Tibial nerve (tissue), 3 donors: ENCODE data around the gene SH2D6.

Experiments used
- POLR2A ChIP-seq, 2 donors: fragments of 450-650 bp; IDR thresholded peaks; one replicate each; pipeline ENCODE4 v1.6.1; 2017; ENCODE audit warnings: antibody characterized with exemption in 2 of 2, mild to moderate bottlenecking in 2 of 2, moderate library complexity in 2 of 2
- TF ChIP-seq, protein P1 (sequence below), 5 experiments: fragments of 200-600 bp in 3 of 5; fragments of 450-650 bp in 2 of 5; sonication (generic) in 3 of 5; IDR thresholded peaks; one replicate each; pipeline ENCODE4 v1.5.1; 2016 to 2019; ENCODE audit warnings: antibody characterized with exemption in 5 of 5, mild to moderate bottlenecking in 3 of 5, moderate library complexity in 2 of 5

DNA sequence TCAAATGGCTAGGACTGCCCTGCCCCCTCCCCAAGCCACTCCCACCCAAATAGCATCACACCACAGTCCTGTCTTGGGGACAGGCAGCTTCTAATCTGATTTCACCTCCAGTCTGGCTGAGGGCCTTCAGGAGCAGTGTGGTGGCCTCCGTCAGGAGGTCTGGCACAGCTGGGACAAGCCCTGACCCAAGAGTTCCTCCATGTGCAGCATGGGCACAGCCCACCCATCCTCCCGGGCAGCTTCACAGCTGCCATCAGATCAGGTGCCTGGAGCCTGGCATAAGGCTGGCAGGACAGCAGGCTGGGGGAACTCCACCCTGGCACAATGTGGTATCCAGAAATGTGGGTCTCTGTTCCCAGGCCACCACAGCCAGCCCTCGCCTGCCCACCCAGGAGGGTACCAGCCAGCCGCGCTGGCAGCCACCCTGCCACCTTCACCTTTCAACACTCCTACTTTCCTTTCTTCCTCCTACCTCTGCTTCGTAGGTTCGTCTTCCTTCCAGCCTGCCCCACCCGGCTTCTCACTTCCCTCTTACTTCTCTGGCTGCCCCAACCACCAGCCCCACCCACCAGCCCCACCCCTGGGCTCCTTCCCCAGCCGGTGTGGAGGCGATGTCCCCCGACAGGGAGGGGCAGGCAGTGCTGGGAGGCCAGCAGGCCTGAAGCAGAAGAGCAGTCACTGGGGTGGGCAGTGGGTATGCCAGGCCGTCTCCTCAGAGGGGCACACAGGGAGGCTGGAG is 8.5 kb upstream of the SH2D6 start, which contains the start of gene CAPG:
- TF ChIP-seq, protein P1, sequence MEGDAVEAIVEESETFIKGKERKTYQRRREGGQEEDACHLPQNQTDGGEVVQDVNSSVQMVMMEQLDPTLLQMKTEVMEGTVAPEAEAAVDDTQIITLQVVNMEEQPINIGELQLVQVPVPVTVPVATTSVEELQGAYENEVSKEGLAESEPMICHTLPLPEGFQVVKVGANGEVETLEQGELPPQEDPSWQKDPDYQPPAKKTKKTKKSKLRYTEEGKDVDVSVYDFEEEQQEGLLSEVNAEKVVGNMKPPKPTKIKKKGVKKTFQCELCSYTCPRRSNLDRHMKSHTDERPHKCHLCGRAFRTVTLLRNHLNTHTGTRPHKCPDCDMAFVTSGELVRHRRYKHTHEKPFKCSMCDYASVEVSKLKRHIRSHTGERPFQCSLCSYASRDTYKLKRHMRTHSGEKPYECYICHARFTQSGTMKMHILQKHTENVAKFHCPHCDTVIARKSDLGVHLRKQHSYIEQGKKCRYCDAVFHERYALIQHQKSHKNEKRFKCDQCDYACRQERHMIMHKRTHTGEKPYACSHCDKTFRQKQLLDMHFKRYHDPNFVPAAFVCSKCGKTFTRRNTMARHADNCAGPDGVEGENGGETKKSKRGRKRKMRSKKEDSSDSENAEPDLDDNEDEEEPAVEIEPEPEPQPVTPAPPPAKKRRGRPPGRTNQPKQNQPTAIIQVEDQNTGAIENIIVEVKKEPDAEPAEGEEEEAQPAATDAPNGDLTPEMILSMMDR (IDR thresholded peaks at IDR 0.05) = no peak
- TF ChIP-seq POLR2A (IDR thresholded peaks at IDR 0.05) = no peak
